Astrocyte of the spinal cord (primary cell): Measurements from ENCODE around the gene ZNF689.
A peak's percentile ranks its signal among the peaks of the same experiment; 100 is the strongest.

Experiments used
- DNase-seq: peaks from one replicate; pipeline ENCODE4 v3.0.0; 2011; ENCODE audit warnings: low read depth, low spot score
- H3K4me3 ChIP-seq: 2 replicates; pipeline ENCODE4 v1.5.1; 2011; ENCODE audit warnings: low read depth, mild to moderate bottlenecking, low read length, moderate library complexity
- CTCF ChIP-seq: IDR thresholded peaks from 2 replicates; pipeline ENCODE4 v1.5.1; 2012; ENCODE audit warnings: low read depth, mild to moderate bottlenecking, low read length, inconsistent platforms
- in situ Hi-C: cut with HindIII; loops from 2 replicates; pipeline ENCODE4 v1.10.0; 2017; ENCODE audit warnings: low sequenced_read_pairs

The ZNF689 gene

GRCh38 chr16:30609926-30610839 is at the start of gene ZNF689:
TSS of gene ZNF689 (minus strand) at chr16:30610389. CDS start at chr16:30610041, 348 bp downstream.
- in situ Hi-C loops = no loop called here
- TF ChIP-seq CTCF = no peak
- DNase-seq = peak; percentile 97
- peak within 1 kb of the TSS; percentile 88 for H3K4me3 ChIP-seq

DNA sequence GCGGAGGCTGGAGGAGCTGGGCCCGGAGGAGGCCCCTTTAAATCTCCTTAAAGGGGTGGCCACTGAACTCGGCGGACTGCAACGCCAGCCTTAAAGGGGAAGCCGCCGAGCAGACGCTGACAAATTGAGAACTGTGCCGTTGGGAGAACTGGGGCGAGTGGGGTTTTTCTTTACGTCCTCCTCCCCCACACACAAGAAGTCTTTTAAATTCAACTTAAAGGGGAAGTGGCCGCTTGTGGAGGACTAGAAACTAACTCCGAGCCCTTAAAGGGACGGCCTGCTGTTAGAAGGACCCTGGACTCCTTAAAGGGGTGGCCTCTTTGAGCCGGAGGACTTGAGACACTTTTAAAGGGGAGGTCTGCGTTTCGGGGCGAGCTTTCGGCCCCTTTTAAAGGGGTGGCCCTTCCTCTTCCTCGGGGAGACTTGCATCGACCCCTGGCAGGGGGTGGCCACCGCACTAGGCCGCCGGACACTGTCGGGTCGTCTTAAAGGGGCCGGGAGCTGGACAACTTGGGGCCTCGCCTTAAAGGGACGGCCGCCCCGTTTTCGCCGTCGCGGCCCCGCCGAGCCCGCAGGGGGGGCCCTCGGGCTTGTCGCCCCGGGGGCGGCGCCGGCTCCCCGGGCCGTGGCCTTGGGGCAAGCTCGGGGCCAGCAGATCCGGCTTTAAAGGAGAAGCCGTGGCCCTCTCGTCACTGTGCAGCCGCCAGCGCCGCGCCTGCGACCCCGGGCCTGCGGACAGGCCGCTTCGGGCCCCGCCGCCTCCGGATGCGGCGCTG is 48.7 kb upstream of the ZNF689 start:
- no peak for TF ChIP-seq CTCF
- peak overlapping the region; percentile 91 for H3K4me3 ChIP-seq
- peak; percentile 99 for DNase-seq
- in situ Hi-C loops = no loop called here

DNA sequence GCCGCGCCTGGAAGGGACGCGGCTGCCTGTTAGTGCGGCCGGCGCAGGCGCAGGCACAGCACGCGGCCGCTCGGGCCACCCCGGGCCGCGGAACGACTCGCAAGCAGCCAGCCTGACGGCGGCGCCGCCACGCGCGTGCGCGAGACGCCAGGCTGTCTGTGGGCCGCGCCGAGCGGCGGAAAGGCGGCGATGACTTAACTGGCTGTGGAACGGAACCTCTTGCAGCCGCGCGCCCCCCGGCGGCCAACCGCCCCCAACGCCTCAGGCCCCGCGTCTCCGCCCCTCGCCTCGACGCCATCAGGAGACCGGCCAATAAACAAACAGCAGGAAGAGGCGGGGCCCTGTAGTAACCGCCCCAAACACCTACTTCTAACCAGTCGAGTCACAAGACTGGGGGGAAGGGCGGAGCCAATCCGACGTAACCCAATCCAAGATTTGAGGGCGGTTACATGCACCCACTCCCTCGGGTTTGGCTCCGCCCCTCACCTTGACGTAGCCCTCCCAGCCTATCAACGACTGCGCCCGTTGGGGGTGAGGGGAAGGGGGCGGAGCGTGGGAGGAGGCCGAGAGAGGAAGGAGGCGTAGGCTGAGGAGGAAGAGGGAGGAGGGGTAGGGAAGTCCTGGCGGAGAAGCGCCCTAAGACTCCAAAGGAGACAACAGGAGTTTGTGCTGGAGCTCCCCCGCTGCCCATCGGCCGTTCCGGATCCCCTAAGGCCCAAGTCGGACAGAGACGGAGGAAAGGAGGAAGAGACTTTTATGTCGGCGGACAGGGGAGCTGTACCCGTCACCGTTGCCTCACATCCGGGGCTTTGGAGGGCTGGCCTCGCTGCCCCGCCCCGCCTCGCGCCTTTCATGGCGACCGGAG is 47.9 kb upstream of the ZNF689 start, which contains the start of gene FBRS:
TSS of gene FBRS (plus strand) at position 566 of the 865 bp plus-strand sequence. CDS start 1,088 bp downstream, outside the sequence.
- DNase-seq = peak; percentile 100
- peak; percentile 72 for TF ChIP-seq CTCF
- H3K4me3 ChIP-seq = peak within 1 kb of the TSS; percentile 91
- in situ Hi-C loops = no loop called here

DNA sequence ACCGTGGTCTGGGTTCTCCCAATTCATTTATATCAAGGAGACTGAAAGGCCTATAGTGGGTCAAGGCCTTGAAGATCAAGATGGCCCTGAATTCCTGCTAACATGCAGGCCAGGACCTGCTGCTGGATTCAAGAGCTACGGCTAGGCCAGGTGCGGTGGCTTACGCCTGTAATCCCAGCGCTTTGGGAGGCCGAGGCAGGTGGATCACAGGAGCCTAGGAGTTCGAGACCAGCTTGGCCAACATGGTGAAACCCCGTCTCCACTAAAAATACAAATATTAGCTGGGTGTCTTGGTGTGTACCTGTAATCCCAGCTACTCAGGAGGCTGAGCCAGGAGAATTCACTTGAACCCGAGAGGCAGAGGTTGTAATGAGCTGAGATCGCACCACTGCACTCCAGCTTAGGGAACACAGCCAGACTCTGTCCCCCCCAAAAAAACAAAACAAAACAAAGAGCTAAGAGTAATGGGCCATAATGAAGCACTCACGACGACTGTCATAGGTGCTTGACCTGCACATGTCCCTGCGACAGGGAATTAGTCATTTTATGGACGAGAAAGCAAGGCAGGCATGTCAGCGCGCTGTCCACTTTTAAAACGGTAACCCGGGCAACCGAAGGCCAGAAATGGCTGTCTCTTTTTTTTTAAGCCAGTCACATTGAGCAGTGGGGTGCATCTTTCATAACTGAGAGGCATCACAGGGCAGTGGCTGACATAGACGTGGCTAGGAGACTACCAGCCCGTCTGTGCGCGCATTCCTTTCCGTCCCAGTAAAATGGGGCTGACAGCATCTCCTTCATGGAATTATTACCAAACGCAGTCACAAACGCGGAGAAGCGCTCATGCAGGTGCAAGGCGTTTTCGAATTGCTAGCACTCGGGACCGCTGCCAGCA is 47.0 kb upstream of the ZNF689 start:
- in situ Hi-C loops = no loop called here
- peak overlapping the region; percentile 43 for H3K4me3 ChIP-seq
- no peak for DNase-seq
- TF ChIP-seq CTCF = no peak

- DNase-seq = no peak
- no peak overlapping the region for H3K4me3 ChIP-seq
- no peak for TF ChIP-seq CTCF
- in situ Hi-C loops = no loop called here
Measured at GRCh38 chr16:30656388-30656787, 46.2 kb upstream of the ZNF689 start.
